Stimulated activated CD8-positive, alpha-beta memory T cell treated with anti-CD3 and anti-CD28 coated beads, Interleukin-15, amount 100 ng/mL, for 48 hours (primary cell): ENCODE data around the gene USP47.

Source experiments
- DNase-seq, 2 donors: peaks; one replicate each; pipeline ENCODE4 v3.0.0-alpha.2; 2020; ENCODE audit warnings: low read depth in 2 of 2

The USP47 gene

DNA sequence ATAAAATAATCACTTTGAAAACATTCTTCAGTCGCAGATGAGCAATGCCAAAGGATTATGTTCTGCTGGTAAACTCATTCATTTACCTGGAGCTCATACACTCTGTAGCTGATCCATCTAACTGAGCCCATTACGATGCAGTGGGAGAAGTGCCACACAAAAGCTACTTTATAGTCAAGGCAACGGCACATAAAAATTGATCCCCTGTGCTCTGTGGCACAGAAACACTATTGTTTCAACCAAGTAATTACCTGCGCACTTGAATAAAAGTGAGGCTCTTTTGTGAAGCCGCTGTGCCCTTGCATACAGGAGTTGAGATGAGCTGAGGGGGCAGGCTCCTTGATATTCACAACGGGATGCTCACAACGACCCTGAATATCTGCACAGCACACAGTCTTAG lies 159.4 kb downstream of the USP47 start:
- no peak for DNase-seq

DNA sequence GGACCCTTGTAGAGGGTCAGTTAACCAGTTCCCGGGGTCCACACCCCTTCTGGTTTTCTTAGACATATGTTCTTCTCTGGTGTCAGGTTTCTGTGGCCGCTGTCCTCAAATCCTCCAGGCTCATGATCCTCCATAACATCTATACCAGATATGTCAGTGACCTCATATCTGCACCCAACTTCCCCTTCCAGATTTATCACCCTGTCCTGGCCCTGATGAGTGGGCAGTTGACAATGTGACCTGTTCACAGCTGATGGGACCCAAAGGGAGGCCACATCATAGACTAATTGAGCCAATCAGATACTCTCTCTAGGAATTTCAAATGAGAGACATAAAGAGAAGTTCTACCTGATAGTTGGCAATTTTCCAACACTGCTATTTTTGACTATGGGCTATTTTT lies 161.6 kb downstream of the USP47 start:
- DNase-seq: no peak

DNA sequence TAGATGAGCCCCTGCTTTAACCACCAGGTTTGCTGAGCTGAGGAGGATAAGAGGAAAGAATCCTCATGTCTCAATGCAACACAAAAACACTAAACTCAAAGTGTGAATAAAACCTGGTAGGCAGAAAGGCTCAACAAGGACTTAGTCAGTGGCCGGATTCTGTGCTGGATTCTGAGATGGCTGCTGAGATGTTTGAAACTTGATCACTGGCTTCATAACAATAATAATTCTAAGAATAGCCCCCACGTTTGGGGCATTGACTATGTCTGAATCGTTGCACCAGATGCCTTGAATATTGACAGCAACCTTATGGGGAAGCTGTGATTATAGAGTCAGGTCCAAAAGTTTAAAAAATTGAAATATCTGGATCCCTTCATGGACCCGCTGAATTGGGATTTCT lies 162.0 kb downstream of the USP47 start:
- no peak for DNase-seq

DNA sequence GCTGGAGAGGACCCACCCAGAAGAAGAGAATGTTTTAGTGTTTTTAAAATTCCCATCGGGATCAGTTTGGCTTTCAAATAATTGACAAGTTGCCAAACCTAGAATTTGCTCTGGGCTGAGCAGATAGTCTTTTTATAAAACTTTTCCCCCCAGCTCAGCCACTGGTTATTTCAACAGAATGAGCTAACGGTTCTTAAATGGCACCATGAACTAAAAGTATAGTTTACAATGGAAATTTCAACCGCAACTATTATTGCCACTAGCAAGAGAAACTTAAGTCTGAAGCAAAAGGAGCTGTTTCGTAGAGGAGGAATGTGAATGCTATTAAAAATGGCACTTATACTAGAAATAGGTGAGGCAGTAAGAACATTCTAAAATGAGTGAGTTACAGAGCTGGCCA lies 163.3 kb downstream of the USP47 start:
- no peak for DNase-seq

DNA sequence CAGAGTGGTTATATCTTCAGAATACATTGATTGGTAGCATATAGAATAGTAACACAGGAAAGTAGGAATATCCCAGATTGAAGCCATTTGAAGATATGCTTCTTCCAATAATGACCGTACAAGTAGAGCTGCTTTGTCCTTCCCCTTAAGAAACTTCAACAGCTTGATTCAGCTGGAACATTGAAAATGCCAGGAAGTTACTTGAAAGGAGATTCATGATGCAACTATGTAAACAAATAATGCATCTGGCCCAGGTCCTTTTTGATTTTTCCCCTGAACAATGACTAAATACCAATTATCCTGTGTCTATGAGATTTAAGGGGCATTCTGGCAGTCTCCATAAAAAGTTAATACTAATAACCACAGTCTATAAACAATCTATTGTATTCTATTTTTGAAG lies 163.7 kb downstream of the USP47 start:
- no peak for DNase-seq

DNA sequence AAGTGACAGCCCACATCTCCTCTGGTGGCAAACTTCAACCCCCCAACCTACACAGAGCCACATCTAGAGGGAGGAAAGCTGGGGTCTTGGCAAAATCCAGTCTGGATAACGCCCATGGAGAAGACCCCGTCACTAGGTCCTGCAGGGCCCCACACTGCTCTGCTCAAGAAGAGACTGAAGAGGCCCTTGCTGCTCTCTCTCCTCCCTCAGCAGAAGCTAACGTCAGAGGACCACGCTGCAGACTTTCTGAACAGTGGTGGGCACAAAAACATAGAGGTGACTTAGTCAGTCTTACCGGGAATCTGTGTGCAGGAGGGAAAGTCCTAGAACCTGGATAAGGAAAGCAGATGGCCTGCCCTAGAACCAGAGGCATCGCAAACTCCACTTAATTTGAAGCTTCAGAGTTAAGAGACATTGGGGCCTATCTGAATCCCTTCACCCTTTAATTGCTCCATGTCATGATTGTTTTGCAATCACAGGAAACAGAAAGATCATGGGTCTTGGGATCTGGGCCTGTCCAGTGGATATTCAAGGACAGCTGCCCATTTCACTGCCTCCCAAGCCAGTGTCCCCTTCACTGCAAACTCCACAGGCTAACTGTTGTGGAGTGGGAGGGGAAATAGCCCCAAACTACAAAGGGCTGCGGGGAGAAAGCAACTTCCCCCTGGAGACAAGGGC lies 164.9 kb downstream of the USP47 start:
- DNase-seq: no peak

DNA sequence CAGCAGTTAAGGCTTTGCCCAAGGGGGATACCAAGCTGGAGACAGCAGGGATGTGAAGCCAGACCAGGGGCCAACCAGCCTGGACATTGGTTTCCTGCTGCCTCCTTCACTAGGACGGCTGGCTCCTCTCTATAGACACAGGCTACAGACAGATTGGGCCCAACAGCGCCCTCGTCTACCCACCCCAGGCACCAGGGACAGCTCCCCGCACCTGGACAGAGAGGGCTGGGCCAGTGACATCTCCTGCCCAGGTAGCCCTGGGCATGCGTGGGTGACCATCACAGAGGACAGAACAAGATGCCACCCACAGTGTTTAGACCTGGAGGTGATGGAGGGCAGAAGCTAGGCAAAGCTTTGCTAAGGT lies 165.4 kb downstream of the USP47 start:
- no peak for DNase-seq

DNA sequence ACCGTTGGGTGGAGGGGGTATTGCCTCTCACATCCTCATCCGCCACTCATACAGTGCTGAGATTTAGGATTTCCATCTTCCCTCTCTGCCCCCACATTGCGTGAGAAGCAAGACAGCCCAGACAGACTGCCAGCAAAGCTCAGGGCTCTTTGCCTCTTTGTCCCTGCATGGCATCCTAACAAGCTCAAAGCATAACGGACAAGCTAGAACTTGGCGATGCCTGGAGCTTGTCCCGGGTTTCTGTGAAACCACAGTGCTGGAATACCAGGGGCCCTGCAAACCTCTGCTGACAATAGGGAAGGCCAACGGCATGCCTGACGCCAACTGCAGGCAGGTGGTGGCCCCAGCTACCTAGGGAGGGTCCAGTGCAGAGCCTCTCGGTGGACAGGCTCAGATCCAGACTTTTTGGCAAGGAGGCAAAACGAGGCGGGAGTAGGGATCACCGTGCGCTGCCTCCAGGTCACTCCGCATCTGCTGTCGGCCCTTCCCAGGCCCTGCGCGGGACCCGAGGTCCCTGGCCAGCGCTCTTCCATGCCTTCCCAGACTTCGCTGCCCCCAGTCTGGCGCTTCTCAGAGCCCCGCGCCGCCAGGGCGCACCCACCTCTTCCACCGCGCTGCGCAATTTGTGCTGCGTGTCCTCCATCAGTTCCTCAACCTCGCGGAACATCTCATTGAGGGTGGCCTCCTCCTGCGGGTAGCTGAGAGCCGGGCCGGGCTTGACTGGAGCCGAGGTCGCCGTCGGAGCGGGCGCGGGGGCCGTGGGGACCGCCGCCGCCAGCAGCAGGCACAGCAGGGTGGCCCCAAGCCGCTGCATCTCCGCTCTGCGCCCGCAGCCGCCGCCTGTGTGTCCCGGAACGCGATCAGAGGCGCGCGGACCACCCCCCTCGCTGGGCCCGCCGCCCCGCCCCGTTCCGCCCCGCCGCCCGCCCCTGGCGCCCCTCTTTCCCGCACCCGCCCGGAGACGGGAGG lies 166.3 kb downstream of the USP47 start, which contains the start of gene DKK3:
Gene DKK3, minus strand, starts transcription at position 858 of the 969 bp plus-strand sequence. Its CDS starts 44 bp downstream, at position 814.
- DNase-seq: no peak
